HepG2 (cell line): ENCODE results near the gene DPP6. TPM values are rescaled to one million over a fixed set of nuclear protein-coding genes. Genes with fewer than 3 reads are reported as not detected.

ENCODE experiments used
- ATAC-seq: fragments of 200-7000 bp; cut with Tn5 transposase; 3 replicates; pipeline ENCODE4 v1.9.1; 2020; ENCODE audit warnings: mild to moderate bottlenecking, moderate library complexity
- BruUV-seq: library from RNA; stranded (reverse); fragments of 400-500 nt; replicated peaks from 2 replicates; lab custom pipeline; 2021; lab: Mats Ljungman, UMichigan
- CTCF ChIA-PET: fragments of 300-600 bp; formaldehyde crosslinking; extraction: SDS; loops from one replicate; lab custom pipeline; 2021; ENCODE audit warnings: low total read pairs, inconsistent platforms, low intra/inter-chr PET ratio; lab: Yijun Ruan, JAX
- POLR2A ChIA-PET: fragments of 350-600 bp; sonication (Branson Sonifier 250); formaldehyde crosslinking; loops from one replicate; lab custom pipeline; 2020; ENCODE audit warnings: antibody characterized with exemption, inconsistent platforms; lab: Yijun Ruan, JAX
- DNase-seq: peaks from one replicate; pipeline ENCODE4 v3.0.0-alpha.2; 2015; ENCODE audit warnings: low spot score
- FAIRE-seq: peaks from 3 replicates; lab custom pipeline; 2011; peaks lifted over from hg19 to GRCh38; lab: Jason Lieb, UNC
- H2AFZ ChIP-seq: one replicate; pipeline ENCODE4 v1.6.1; 2011; ENCODE audit warnings: low read length, inconsistent platforms
- H3K27ac ChIP-seq: fragments of 300-600 bp; 3 replicates; pipeline ENCODE4 v1.8.0; 2011; ENCODE audit warnings: mixed run types, mild to moderate bottlenecking, mixed read lengths, low read length, inconsistent platforms; ENCODE audit not compliant: insufficient read depth; ENCODE audit errors: extremely low read length
- H3K27me3 ChIP-seq, 2 experiments: fragments of 200-600 bp in 1 of 2; 2 replicates in 1 of 2; 3 replicates in 1 of 2; pipeline versions ENCODE4 v1.6.0 to v1.8.0; 2011; ENCODE audit warnings: low read length in 2 of 2, mild to moderate bottlenecking in 2 of 2, moderate library complexity in 2 of 2, inconsistent platforms in 1 of 2; ENCODE audit not compliant: insufficient read depth in 2 of 2, control insufficient read depth in 1 of 2
- H3K36me3 ChIP-seq, 2 experiments: fragments of 200-600 bp in 1 of 2; replicated peaks in 1 of 2; 2 replicates in 1 of 2; 3 replicates in 1 of 2; pipeline versions ENCODE4 v1.5.1 to v1.8.0; 2011; ENCODE audit warnings: low read length in 2 of 2, inconsistent platforms in 1 of 2; ENCODE audit not compliant: insufficient read depth in 2 of 2, control insufficient read depth in 1 of 2
- H3K4me1 ChIP-seq: 2 replicates; pipeline ENCODE4 v1.5.1; 2012; ENCODE audit warnings: low read length, inconsistent platforms; ENCODE audit not compliant: insufficient read depth
- H3K4me2 ChIP-seq: 2 replicates; pipeline ENCODE4 v1.6.0; 2011; ENCODE audit warnings: low read depth, low read length, inconsistent platforms
- H3K4me3 ChIP-seq, 3 experiments: fragments of 200-600 bp in 1 of 3; sonication (generic), shearing (Covaris generic) in 1 of 3; replicated peaks in 1 of 3; 2 replicates each; pipeline ENCODE4 v1.5.1; 2011 to 2016; ENCODE audit warnings: low read length in 3 of 3, inconsistent platforms in 2 of 3, low read depth in 2 of 3, mild to moderate bottlenecking in 2 of 3, control low read depth in 1 of 3, mixed read lengths in 1 of 3; ENCODE audit not compliant: insufficient read depth in 1 of 3
- H3K79me2 ChIP-seq: one replicate; pipeline ENCODE4 v1.6.1; 2011; ENCODE audit warnings: low read length, inconsistent platforms; ENCODE audit not compliant: insufficient read depth
- H3K9ac ChIP-seq: 2 replicates; pipeline ENCODE4 v1.6.0; 2011; ENCODE audit warnings: mild to moderate bottlenecking, low read depth, low read length, inconsistent platforms; ENCODE audit not compliant: insufficient read depth
- H3K9me3 ChIP-seq: 2 replicates; pipeline ENCODE4 v1.5.1; 2012; ENCODE audit warnings: mild to moderate bottlenecking, low read length
- H4K20me1 ChIP-seq: 2 replicates; pipeline ENCODE4 v1.6.0; 2011; ENCODE audit warnings: inconsistent platforms, mild to moderate bottlenecking, low read length, moderate library complexity; ENCODE audit not compliant: insufficient read depth
- ATF7-NPFF ChIP-seq: sonication (generic); formaldehyde crosslinking; IDR thresholded peaks from 2 replicates; pipeline ENCODE4 v1.8.1; 2023; ENCODE audit warnings: mild to moderate bottlenecking, low read depth, missing genetic modification reagents, moderate library complexity
- BORCS8-MEF2B ChIP-seq: sonication (generic); formaldehyde crosslinking; IDR thresholded peaks from 2 replicates; pipeline ENCODE4 v1.8.0; 2022; ENCODE audit warnings: mild to moderate bottlenecking, missing genetic modification reagents
- CBX1 ChIP-seq: IDR thresholded peaks from one replicate; pipeline ENCODE4 v1.6.1; 2016; ENCODE audit warnings: antibody characterized with exemption, low read depth
- CBX5 ChIP-seq: sonication (generic); formaldehyde crosslinking; IDR thresholded peaks from 2 replicates; pipeline ENCODE4 v1.4.0; 2020; ENCODE audit warnings: missing genetic modification reagents, borderline replicate concordance
- NR2F6 ChIP-seq, 2 experiments: IDR thresholded peaks; 2 replicates each; pipeline ENCODE4 v1.6.1; 2016; ENCODE audit warnings: antibody characterized with exemption in 1 of 2, mild to moderate bottlenecking in 1 of 2
- RBFOX2 ChIP-seq: fragments of 200-400 bp; formaldehyde crosslinking; IDR thresholded peaks from 2 replicates; pipeline ENCODE4 v1.6.1; 2017; ENCODE audit warnings: low read depth, mild to moderate bottlenecking, low read length
- ZNF124 ChIP-seq: sonication (generic); formaldehyde crosslinking; IDR thresholded peaks from 2 replicates; pipeline ENCODE4 v1.4.0; 2020; ENCODE audit warnings: missing genetic modification reagents
- ZNF326 ChIP-seq: sonication (generic); formaldehyde crosslinking; IDR thresholded peaks from 2 replicates; pipeline ENCODE4 v1.4.0; 2020; ENCODE audit warnings: missing genetic modification reagents, borderline replicate concordance
- ZNF33B ChIP-seq: sonication (generic); formaldehyde crosslinking; IDR thresholded peaks from 2 replicates; pipeline ENCODE4 v1.5.1; 2020; ENCODE audit warnings: mild to moderate bottlenecking, missing genetic modification reagents
- in situ Hi-C: cut with HindIII; loops from 2 replicates; pipeline ENCODE4 v1.10.0; 2017; ENCODE audit warnings: low pct_unique_long_range_greater_than_20kb; ENCODE audit not compliant: extremely low pct_ligation_motif_present
- intact Hi-C: fragments of 100-400 bp; cut with micrococcal nuclease; formaldehyde crosslinking; loops from one replicate; pipeline ENCODE4 v1.10.0; 2022; ENCODE audit not compliant: unreplicated experiment
- polyA plus RNA-seq, 8 experiments: library from polyadenylated mRNA; depleted of rRNA in 3 of 8; stranded (reverse) in 7 of 8; unstranded in 1 of 8; fragments of >200 nt; fragmentation: Illumina TruSeq in 4 of 8; extraction: Trizol in 4 of 8; gene quantifications; 2 replicates each; pipeline versions ENCODE4 v1.2.1 to v1.2.3, GENCODE V29; 2011 to 2016; ENCODE audit warnings: low read depth in 4 of 8, missing spikeins in 1 of 8, mixed read lengths in 1 of 8; ENCODE audit not compliant: insufficient read depth in 1 of 8
- total RNA-seq, 5 experiments: library from RNA; depleted of rRNA; stranded (reverse); fragments of >200 nt; fragmentation: Illumina TruSeq; extraction: Trizol; gene quantifications; 2 replicates each; pipeline ENCODE4 v1.2.3, GENCODE V29; 2016; ENCODE audit warnings: low read depth in 1 of 5
- TF ChIP-seq, protein P1 (sequence below): sonication (generic); formaldehyde crosslinking; IDR thresholded peaks from 2 replicates; pipeline ENCODE4 v1.5.0; 2020; ENCODE audit warnings: missing genetic modification reagents
- TF ChIP-seq, protein P2 (sequence below): conservative IDR thresholded peaks from 2 replicates; pipeline ENCODE4 v1.6.1; 2018; ENCODE audit warnings: missing genetic modification reagents
- TF ChIP-seq, protein P3 (sequence below): sonication (generic); formaldehyde crosslinking; IDR thresholded peaks from 2 replicates; pipeline ENCODE4 v1.4.0; 2020; ENCODE audit warnings: missing genetic modification reagents, borderline replicate concordance
- TF ChIP-seq, protein P4 (sequence below): sonication (generic); formaldehyde crosslinking; IDR thresholded peaks from 2 replicates; pipeline ENCODE4 v1.8.0; 2022; ENCODE audit warnings: mild to moderate bottlenecking, missing genetic modification reagents
- TF ChIP-seq, protein P5 (sequence below): sonication (generic); formaldehyde crosslinking; IDR thresholded peaks from 2 replicates; pipeline ENCODE4 v1.4.0; 2020; ENCODE audit warnings: mild to moderate bottlenecking, missing genetic modification reagents

The DPP6 gene
- total and polyA plus RNA-seq, 2 of the 13 experiments (the other 11 are each of a cell fraction or from before 2014, with no cell fraction given) = not detected

DNA sequence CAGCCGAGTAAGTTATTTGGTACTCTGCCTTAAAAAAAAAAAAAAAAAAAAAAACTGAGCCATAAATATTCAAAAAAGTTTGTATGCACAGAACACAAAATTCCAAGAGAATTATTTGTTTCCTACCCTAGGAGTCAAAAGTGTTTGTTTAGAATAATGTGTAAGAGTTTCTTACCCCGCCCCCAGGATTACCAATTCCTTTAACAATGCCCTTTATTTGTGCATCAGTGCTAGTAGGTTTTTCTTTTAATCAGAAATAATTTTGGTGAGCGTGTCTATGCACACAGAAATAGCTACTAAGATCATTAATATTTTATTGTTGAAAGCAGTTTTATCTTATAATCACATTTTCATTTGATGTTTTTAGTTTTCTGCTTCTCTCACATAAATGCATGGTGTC lies 374.6 kb downstream of the DPP6 start (continued):
- TF ChIP-seq BORCS8-MEF2B (CRISPR knock-in tag) = no peak

DNA sequence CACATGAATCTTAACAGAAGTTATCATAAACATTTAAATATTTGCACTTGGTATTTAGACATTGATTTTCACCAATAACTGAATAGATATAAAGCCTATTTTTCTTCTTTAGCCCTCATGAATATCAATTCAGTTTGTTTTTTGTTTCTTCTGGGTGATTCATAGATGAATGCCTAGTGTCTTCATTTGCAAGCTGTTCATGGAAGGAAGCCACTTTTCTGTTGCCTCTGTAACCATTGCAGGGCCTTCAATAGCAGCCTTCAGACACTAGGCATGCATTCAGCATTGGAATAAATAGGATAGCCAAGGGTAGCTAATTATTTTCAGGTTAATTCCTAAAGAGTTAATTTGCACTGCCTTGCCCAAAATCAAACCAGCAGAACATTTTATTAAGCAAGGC lies 375.3 kb downstream of the DPP6 start:
- POLR2A ChIA-PET = no interaction called here
- H3K4me1 ChIP-seq = no peaks in the 10 kb centered on the region
- FAIRE-seq = no peak
- TF ChIP-seq ATF7-NPFF (CRISPR knock-in tag) (no peak), CBX5 (CRISPR knock-in tag) (no peak), CBX1 (no peak), ZNF33B (CRISPR knock-in tag) (no peak), ZNF326 (CRISPR knock-in tag) (no peak), ZNF124 (no peak), RBFOX2 (no peak), NR2F6 (IDR thresholded peaks at IDR 0.05) (no peak), NR2F6 (CRISPR knock-in tag; IDR thresholded peaks at IDR 0.05) (no peak)
- TF ChIP-seq, protein P1, sequence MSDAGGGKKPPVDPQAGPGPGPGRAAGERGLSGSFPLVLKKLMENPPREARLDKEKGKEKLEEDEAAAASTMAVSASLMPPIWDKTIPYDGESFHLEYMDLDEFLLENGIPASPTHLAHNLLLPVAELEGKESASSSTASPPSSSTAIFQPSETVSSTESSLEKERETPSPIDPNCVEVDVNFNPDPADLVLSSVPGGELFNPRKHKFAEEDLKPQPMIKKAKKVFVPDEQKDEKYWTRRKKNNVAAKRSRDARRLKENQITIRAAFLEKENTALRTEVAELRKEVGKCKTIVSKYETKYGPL = no peak
- TF ChIP-seq, protein P2, sequence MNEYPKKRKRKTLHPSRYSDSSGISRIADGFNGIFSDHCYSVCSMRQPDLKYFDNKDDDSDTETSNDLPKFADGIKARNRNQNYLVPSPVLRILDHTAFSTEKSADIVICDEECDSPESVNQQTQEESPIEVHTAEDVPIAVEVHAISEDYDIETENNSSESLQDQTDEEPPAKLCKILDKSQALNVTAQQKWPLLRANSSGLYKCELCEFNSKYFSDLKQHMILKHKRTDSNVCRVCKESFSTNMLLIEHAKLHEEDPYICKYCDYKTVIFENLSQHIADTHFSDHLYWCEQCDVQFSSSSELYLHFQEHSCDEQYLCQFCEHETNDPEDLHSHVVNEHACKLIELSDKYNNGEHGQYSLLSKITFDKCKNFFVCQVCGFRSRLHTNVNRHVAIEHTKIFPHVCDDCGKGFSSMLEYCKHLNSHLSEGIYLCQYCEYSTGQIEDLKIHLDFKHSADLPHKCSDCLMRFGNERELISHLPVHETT (CRISPR knock-in tag) = no peak
- TF ChIP-seq, protein P3, sequence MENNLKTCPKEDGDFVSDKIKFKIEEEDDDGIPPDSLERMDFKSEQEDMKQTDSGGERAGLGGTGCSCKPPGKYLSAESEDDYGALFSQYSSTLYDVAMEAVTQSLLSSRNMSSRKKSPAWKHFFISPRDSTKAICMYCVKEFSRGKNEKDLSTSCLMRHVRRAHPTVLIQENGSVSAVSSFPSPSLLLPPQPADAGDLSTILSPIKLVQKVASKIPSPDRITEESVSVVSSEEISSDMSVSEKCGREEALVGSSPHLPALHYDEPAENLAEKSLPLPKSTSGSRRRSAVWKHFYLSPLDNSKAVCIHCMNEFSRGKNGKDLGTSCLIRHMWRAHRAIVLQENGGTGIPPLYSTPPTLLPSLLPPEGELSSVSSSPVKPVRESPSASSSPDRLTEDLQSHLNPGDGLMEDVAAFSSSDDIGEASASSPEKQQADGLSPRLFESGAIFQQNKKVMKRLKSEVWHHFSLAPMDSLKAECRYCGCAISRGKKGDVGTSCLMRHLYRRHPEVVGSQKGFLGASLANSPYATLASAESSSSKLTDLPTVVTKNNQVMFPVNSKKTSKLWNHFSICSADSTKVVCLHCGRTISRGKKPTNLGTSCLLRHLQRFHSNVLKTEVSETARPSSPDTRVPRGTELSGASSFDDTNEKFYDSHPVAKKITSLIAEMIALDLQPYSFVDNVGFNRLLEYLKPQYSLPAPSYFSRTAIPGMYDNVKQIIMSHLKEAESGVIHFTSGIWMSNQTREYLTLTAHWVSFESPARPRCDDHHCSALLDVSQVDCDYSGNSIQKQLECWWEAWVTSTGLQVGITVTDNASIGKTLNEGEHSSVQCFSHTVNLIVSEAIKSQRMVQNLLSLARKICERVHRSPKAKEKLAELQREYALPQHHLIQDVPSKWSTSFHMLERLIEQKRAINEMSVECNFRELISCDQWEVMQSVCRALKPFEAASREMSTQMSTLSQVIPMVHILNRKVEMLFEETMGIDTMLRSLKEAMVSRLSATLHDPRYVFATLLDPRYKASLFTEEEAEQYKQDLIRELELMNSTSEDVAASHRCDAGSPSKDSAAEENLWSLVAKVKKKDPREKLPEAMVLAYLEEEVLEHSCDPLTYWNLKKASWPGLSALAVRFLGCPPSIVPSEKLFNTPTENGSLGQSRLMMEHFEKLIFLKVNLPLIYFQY (CRISPR knock-in tag) = no peak
- TF ChIP-seq, protein P4, sequence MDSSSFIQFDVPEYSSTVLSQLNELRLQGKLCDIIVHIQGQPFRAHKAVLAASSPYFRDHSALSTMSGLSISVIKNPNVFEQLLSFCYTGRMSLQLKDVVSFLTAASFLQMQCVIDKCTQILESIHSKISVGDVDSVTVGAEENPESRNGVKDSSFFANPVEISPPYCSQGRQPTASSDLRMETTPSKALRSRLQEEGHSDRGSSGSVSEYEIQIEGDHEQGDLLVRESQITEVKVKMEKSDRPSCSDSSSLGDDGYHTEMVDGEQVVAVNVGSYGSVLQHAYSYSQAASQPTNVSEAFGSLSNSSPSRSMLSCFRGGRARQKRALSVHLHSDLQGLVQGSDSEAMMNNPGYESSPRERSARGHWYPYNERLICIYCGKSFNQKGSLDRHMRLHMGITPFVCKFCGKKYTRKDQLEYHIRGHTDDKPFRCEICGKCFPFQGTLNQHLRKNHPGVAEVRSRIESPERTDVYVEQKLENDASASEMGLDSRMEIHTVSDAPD = no peak
- TF ChIP-seq, protein P5, sequence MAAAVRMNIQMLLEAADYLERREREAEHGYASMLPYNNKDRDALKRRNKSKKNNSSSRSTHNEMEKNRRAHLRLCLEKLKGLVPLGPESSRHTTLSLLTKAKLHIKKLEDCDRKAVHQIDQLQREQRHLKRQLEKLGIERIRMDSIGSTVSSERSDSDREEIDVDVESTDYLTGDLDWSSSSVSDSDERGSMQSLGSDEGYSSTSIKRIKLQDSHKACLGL (CRISPR knock-in tag) = no peak

More for the DNA sequence above, 375.3 kb downstream of the DPP6 start:
- Histone ChIP-seq H3K9ac (no peak overlapping the region), H3K9me3 (no peaks in the 10 kb centered on the region), H3K27me3 (no peaks in the 10 kb centered on the region), H3K79me2 (no peaks in the 10 kb centered on the region), H3K36me3 (no peaks in the 10 kb centered on the region), H4K20me1 (no peaks in the 10 kb centered on the region), H2AFZ (no peak overlapping the region), H3K4me2 (no peak overlapping the region), H3K4me3 (no peak overlapping the region), H3K27ac (no peak overlapping the region)
- ATAC-seq = no peak
- no TSS peak for BruUV-seq
- DNase-seq = no peak
- intact Hi-C loops = loop anchor here (5.0 kb wide), 1 partner anchor 200 kb away; no protein-coding TSS in a partner anchor
- in situ Hi-C loops = no loop called here
- CTCF ChIA-PET = no interaction called here
